GM18907 (cell line): ENCODE measurements around the gene CERT1.
"Not testable (repeated sequence)": the region's sequence is repeated elsewhere in the genome, so short reads cannot be mapped to it uniquely, and the experiment has no call there.

Experiments
- ATAC-seq: cut with Tn5 transposase; IDR thresholded peaks from one replicate; pipeline ENCODE4 v1.9.1; 2021; ENCODE audit warnings: mild to moderate bottlenecking, moderate library complexity; ENCODE audit not compliant: unreplicated experiment

The CERT1 gene, protein sequence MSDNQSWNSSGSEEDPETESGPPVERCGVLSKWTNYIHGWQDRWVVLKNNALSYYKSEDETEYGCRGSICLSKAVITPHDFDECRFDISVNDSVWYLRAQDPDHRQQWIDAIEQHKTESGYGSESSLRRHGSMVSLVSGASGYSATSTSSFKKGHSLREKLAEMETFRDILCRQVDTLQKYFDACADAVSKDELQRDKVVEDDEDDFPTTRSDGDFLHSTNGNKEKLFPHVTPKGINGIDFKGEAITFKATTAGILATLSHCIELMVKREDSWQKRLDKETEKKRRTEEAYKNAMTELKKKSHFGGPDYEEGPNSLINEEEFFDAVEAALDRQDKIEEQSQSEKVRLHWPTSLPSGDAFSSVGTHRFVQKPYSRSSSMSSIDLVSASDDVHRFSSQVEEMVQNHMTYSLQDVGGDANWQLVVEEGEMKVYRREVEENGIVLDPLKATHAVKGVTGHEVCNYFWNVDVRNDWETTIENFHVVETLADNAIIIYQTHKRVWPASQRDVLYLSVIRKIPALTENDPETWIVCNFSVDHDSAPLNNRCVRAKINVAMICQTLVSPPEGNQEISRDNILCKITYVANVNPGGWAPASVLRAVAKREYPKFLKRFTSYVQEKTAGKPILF

DNA sequence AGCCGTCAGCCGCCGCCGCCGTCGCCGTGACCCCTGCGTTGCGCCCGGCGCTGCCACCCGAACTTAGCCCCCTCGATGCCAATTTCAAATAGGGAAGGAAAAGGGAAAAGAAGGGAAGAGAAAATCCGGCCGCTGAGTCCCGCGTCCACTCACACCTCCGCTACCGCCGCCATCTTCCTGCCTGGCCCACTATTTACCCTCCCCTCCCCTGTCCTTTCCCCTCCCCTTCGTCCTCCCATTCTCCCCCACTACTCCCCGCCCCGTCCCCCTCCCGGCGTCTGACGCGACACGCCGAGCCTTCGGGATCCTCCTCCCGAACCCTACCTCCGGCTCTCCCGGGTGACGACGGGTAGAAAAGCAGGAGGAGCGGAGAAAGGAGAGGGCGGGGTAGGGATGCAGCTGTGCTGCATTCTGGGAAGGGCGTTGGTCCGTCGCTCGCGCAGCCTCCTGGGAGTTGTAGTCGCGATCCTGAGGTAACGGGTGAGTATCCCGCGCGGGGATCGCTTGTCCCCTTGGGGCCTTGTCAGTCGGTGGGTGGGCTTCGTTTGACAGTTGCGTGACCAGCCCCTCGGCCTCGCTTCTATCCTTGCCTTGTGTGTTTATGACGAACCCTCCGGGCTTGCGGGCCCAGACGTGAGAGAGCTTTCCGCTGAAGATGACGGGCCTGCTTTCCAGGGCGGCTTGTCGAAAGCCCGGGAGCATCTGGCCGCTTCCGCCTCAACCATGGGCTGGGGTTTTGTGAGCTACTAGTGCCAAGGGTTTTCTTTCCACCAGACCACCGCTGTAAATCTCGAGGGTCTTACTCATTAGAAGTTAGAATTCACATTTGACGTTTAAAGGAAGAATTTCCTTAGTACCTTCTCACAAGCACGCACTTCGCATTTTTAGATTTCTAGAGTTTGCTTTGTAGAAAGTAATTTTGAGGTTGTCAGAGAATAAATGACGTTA, at the start of gene CERT1, which contains the start of gene POLK:
Gene CERT1 (minus strand): TSS at position 195 of the 948 bp plus-strand sequence. CDS start 422 bp downstream, outside the sequence.
Gene POLK (plus strand): TSS at position 457 of the 948 bp plus-strand sequence.
- ATAC-seq: peak; percentile 86

DNA sequence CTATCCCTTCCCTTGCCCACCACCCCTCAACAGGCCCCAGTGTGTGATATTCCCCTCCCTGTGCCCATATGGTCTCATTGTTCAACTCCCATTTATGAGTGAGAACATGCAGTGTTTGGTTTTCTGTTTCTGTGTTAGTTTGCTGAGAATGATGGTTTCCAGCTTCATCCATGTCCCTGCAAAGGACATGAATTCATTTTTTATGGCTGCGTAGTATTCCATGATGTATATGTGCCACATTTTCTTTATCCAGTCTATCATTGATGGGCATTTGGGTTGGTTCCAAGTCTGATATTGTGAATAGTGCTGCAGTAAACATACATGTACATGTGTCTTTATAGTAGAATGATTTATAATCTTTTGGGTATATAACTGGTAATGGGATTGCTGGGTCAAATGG, 49.2 kb upstream of the CERT1 start:
- not testable (repeated sequence) for ATAC-seq

DNA sequence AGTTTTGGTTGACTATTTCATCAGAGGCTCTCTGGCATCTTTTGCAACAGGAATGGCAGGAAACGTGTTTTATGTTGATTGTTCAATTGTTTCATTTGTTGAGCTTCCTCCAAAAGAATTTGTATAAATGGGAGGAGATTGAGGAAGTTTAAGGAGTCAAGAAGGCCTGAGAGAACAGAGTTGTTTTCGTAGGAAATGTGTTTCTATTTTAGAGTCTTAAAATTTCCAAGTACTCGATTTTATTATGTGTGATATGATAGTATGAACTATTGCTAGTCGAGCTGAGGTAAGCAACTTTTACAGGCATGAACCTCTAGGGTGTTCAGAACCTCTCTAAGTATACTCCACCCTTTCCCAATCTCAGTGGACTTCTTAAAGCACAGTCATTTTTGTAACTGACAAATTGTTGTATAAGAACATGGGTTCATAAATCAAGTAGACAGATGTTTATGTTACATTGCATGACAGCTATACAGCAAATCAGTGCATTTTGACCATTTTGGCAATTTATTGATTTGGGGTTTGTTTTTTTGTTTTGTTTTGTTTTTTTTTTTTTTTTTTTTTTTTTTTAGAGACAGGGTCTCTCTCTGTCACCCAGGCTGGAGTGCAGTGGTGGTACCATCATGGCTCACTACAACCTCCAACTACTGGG, 47.7 kb upstream of the CERT1 start:
- ATAC-seq: no peak

GRCh38 chr5:75558221-75558620, 46.8 kb upstream of the CERT1 start:
- ATAC-seq: no peak

GRCh38 chr5:75553358-75553757, 41.9 kb upstream of the CERT1 start:
- no peak for ATAC-seq

DNA sequence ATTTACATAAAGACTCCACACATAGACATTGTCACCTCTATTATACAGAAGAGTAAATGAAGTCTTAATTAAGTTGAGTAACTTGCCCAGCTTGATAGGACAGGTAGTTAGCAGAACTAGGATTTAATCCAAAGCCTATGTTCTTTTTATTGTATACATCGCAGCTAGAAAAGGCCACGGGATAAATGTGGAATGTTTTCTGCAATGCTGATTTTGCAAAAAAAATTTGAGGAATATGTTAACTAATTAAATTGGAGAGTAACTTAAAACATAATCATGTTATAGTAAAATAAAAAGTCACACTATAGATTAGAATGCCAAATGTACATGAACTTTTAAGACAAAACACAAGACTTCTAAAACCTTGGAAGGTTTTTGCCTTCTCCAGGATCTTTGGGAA, 41.3 kb upstream of the CERT1 start:
- ATAC-seq: no peak

DNA sequence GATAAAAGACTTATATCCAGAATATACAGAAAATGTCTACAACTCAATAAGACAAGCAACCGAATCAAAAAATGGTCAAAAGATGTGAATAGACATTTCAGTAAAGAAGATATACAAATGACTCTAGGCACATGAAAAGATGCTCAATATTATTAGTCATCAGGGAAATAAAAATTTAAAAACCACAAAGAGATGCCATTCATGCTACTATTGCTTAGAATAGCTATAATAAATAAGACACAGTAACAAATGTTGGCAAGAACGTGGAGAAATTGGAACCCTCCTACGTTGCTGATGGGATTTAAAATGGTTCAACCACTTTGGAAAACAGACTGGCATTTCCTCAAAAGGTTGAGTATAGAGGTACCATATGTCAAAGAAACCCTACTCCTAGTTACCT, 40.0 kb upstream of the CERT1 start:
- no peak for ATAC-seq

DNA sequence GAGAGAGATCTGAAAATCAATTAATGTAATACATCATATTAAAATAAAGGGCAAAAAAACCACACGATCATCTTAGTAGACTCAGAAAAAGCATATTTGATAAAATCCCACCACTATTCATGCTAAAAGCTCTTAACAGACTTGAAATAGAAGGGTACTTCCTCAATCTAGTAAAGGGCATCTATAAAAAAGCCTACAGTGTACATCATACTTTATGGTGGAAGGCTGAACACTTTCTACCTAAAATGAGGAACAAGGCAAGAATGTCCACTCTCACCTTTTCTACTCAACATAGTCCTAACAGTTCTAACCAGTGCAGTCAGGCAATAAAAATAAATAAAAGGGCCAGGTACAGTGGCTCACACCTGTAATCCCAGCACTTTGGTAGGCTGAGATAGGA, 39.2 kb upstream of the CERT1 start:
- ATAC-seq: no peak

GRCh38 chr5:75547812-75548211, 36.4 kb upstream of the CERT1 start:
- ATAC-seq: no peak

GRCh38 chr5:75546830-75547229, 35.4 kb upstream of the CERT1 start:
- no peak for ATAC-seq

DNA sequence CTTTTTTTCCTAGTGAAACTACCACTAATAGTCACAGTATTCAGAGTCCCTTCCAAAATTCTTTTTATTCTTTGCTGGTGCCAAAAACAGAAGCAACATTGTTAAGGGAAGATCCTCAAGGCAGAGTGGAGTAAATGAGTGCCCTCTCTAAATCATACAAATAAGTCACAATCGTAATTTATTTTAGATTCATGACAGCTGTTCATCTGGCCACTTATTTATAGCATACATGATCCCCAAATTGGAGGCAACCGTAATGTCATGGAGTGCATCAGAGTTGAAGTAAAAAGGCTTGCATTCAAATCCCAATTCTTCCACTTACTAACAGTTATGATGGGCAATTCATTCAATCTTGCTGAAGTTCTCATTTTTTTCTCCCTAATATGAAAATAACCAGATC, 33.7 kb upstream of the CERT1 start:
- ATAC-seq: no peak

- ATAC-seq: no peak
Observed at GRCh38 chr5:75538211-75538610, 26.8 kb upstream of the CERT1 start.

DNA sequence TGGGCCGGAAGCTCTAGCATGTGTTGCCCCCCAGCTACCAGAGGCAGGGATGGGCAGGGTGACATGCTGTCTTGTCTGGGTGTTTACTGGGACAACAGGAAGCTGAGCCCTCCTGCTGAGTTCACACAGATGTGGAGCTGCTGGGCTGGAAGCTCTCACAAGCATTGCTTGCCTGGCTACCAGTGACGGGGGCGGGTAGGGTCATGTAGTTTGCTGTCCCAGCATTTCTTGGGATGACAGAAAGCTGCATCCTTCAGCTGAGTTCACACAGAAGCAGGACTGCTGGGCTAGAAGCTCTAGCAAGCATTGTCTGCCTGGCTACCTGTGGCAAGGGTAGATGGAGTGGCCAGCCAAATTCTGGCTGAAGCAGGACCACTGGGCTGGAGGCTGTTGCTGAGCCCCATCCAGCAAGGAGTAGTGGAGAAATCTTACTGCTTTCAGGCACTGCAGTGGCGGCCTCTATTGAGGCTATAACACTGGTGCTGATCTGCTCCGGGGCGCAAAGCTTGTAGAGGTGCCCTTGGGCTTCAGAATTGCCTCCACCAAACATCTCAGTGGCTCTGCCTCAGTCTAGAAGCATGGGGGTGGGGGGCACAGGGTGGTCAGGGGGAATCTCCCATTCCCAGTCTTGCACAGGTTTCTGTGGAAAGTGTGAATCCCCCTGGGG, 25.4 kb upstream of the CERT1 start:
- no peak for ATAC-seq

- ATAC-seq: no peak
Observed at GRCh38 chr5:75536147-75536546, 24.7 kb upstream of the CERT1 start.

- ATAC-seq: no peak
Observed at GRCh38 chr5:75534734-75535133, 23.3 kb upstream of the CERT1 start.

DNA sequence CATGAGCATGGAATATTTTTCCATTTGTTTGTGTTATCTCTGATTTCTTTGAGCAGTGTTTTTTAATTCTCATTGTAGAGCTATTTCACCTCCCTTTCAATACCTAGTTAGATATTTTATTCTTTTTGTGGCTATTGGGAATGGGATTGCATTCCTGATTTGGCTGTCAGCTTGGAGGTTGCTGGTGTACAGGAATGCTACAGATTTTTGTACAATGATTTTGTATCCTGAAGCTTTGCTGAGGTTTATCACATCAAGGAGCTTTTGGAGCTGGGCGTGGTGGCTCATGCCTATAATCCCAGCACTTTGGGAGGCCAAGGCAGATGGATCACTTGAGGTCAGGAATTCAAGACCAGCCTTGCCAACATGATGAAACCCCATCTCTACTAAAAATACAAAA, 22.3 kb upstream of the CERT1 start:
- not testable (repeated sequence) for ATAC-seq

GRCh38 chr5:75532190-75532589, 20.8 kb upstream of the CERT1 start:
- no peak for ATAC-seq

DNA sequence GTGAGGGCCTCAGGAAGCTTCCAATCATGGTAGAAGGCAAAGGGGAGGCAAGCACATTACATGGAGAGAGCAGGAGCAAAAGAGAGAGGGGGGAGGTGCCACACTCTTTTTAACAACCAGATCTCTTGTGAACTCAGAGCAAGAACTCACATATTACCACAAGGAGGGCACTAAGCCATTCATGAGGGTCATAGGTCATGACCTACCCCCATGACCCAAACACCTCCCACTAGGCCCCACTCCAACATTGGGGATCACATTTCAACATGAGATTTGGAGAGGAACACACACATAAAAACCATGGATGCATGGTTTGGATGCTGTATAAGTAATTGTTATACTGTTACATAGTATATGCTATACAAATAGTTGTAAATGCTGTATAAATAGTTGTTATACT, 17.8 kb upstream of the CERT1 start:
- no peak for ATAC-seq

GRCh38 chr5:75526070-75526469, 14.6 kb upstream of the CERT1 start:
- ATAC-seq: no peak

GRCh38 chr5:75525344-75525743, 13.9 kb upstream of the CERT1 start:
- no peak for ATAC-seq
